Ovary (tissue), 9 donors: ENCODE data around the gene DBNDD2. TPM values are rescaled to one million over a fixed set of nuclear protein-coding genes. Genes with fewer than 3 reads are reported as not detected.

Experiments used
- DNase-seq, 5 donors: peaks; one replicate each; pipeline ENCODE4 v3.0.0-alpha.2; 2019 to 2020
- H3K27ac ChIP-seq, 2 donors: fragments of 200-600 bp; one replicate each; pipeline versions ENCODE4 v1.5.1 to v1.8.0; 2019 to 2022
- H3K27me3 ChIP-seq: fragments of 200-600 bp; one replicate; pipeline ENCODE4 v1.8.0; 2022
- H3K36me3 ChIP-seq: fragments of 200-600 bp; sonication (generic); one replicate; pipeline ENCODE4 v1.5.1; 2019
- H3K4me1 ChIP-seq: one replicate; pipeline ENCODE4 v1.8.1; 2013; ENCODE audit warnings: mild to moderate bottlenecking, moderate library complexity; ENCODE audit not compliant: insufficient read depth
- H3K4me3 ChIP-seq: fragments of 200-600 bp; sonication (generic); one replicate; pipeline ENCODE4 v1.5.1; 2017
- H3K9me3 ChIP-seq, 2 donors: fragments of 200-600 bp in 1 of 2; sonication (generic) in 1 of 2; one replicate each; pipeline versions ENCODE4 v1.5.1 to v1.8.1; 2013 to 2019; ENCODE audit warnings: mild to moderate bottlenecking in 1 of 2, moderate library complexity in 1 of 2
- CTCF ChIP-seq, 3 donors: fragments of 450-650 bp in 2 of 3; fragments of 200-600 bp in 1 of 3; IDR thresholded peaks; one replicate each; pipeline versions ENCODE4 v1.5.1 to v1.8.0; 2016 to 2022; ENCODE audit warnings: antibody characterized with exemption in 3 of 3, mild to moderate bottlenecking in 1 of 3
- EP300 ChIP-seq: sonication (generic); formaldehyde crosslinking; IDR thresholded peaks from one replicate; pipeline ENCODE4 v1.6.1; 2017; ENCODE audit warnings: antibody characterized with exemption
- POLR2A ChIP-seq: fragments of 450-650 bp; IDR thresholded peaks from one replicate; pipeline ENCODE4 v1.6.1; 2017; ENCODE audit warnings: antibody characterized with exemption, mild to moderate bottlenecking, moderate library complexity
- WGBS, 3 donors: extraction: QIAGEN DNeasy Blood & Tissue Kit in 1 of 3; methylation state at CpG; one replicate each; pipeline versions ENCODE4 v1.1.5 to v1.1.7; 2013 to 2017; 5-methylcytosine and 5-hydroxymethylcytosine counted together
- intact Hi-C, 4 donors: fragments of 100-400 bp; cut with DNase I; formaldehyde crosslinking; loops; one replicate each; pipeline versions ENCODE4 v1.11.0 to v1.15.1; 2022 to 2023
- polyA plus RNA-seq, 2 donors: library from polyadenylated mRNA; stranded (reverse); fragments of 200-250 nt in 1 of 2; fragments of 350-450 nt in 1 of 2; fragmentation: Illumina TruSeq in 1 of 2; extraction: RNeasy Lipid Tissue Mini Kit (QIAGEN cat#74804) in 1 of 2; gene quantifications; one replicate each; pipeline ENCODE4 v1.2.3, GENCODE V29; 2013 to 2014
- total RNA-seq, 7 donors: library from RNA; depleted of rRNA in 2 of 7; stranded (reverse); fragments of >200 nt in 2 of 7; fragmentation: NEBNext Ultra II Directional in 3 of 7; extraction: Animal tissue kit (Norgen Biotek cat#: 25700) in 3 of 7; gene quantifications; one replicate each; pipeline versions ENCODE4 v1.1.0 to v1.2.4, GENCODE V29; 2016 to 2023
- donor health status: DM: no; HTN: no; CAD: no; lungs with moderate emphysema.
- donor health status: DM: no; HTN: no; CAD: no.
- donor health status: Bipolar disorder and iron deficiency.
- donor health status: DM: yes; HTN: yes; CAD: no.
- donor health status: DM: no; HTN: no; CAD: no.
- donor health status: DM: yes; HTN: yes; CAD: no.

DBNDD2 gene
- total and polyA plus RNA-seq, 9 donors: 18.4 to 63.2 (median 32.0) TPM

DNA sequence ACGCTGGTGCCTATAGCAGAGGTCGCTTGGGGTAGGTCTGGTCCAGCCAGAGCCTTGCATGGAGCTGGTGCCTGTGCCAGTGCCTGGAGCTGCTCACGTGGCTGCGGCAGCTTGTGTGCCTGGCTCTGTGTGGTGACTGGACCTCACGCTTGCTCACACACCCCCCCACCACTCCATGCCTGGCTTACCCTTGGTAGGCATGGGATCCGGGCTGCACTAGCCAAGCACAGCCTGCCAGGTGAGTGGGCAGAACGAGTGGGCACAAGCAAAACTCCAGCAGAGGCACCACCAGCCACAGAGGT, 13.0 kb upstream of the DBNDD2 start:
- no peak for DNase-seq
- Histone ChIP-seq H3K27me3 (no peaks in the 10 kb centered on the region), H3K36me3 (no peaks in the 10 kb centered on the region), H3K4me3 (no peak overlapping the region), H3K27ac (no peak overlapping the region), H3K4me1 (no peaks in the 10 kb centered on the region), H3K9me3 (no peaks in the 10 kb centered on the region)
- WGBS, 3 donors: 84 to 91% (median 90%) methylated on average over 7 of the region's 7 CpGs
- TF ChIP-seq CTCF (IDR thresholded peaks at IDR 0.05) (no peak), POLR2A (no peak), EP300 (no peak)
- intact Hi-C loops: no loop called here

DNA sequence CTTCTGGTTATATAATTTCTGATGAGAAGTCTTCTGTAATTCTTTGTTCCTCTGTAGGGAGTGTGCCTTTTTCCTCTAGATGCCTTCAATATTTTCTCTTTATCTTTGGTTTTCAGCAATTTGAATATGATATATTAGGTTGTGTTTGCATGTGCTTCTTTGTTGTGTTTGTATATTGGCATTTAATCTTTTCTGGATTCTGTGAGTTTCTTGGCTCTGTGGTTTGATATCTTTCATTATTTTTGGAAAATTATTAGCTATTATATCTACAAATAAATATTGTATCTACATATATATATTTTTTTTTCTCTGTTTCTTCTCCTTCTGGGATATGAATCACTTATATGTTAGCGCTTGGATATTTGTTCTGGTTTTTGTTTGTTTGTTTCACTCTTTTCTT, 9.1 kb upstream of the DBNDD2 start:
- DNase-seq: no peak
- no peaks in the 10 kb centered on the region for H3K4me1 ChIP-seq
- no peak overlapping the region for H3K27ac ChIP-seq
- no peak for TF ChIP-seq CTCF (IDR thresholded peaks at IDR 0.05)
- no peaks in the 10 kb centered on the region for H3K27me3 ChIP-seq
- no peaks in the 10 kb centered on the region for H3K36me3 ChIP-seq
- no peak overlapping the region for H3K4me3 ChIP-seq
- H3K9me3 ChIP-seq: peaks cover 0 to 5% of the 10 kb centered on the region in 2 donors
- intact Hi-C loops: no loop called here
- 95 to 100% (median 100%) methylated on average over 1 of the region's 1 CpG for WGBS, 3 donors

GRCh38 chr20:45400346-45401031, 7.6 kb upstream of the DBNDD2 start:
- H3K4me3 ChIP-seq: no peak overlapping the region
- DNase-seq: no peak
- no peak overlapping the region for H3K27ac ChIP-seq
- no peaks in the 10 kb centered on the region for H3K36me3 ChIP-seq
- WGBS, 3 donors: 94 to 97% (median 94%) methylated on average over 6 of the region's 6 CpGs
- no peak for TF ChIP-seq CTCF (IDR thresholded peaks at IDR 0.05)
- H3K9me3 ChIP-seq: peaks cover 0 to 5% of the 10 kb centered on the region in 2 donors
- no peaks in the 10 kb centered on the region for H3K4me1 ChIP-seq
- intact Hi-C loops: no loop called here
- no peaks in the 10 kb centered on the region for H3K27me3 ChIP-seq

GRCh38 chr20:45402946-45403345, 5.1 kb upstream of the DBNDD2 start:
- TF ChIP-seq EP300 (no peak), POLR2A (no peak), CTCF (IDR thresholded peaks at IDR 0.05) (no peak)
- Histone ChIP-seq H3K4me3 (no peak overlapping the region), H3K9me3 (peaks cover 0 to 5% of the 10 kb centered on the region in 2 donors), H3K27ac (no peak overlapping the region), H3K4me1 (peaks cover 3% of the 10 kb centered on the region), H3K36me3 (no peaks in the 10 kb centered on the region), H3K27me3 (no peaks in the 10 kb centered on the region)
- no peak for DNase-seq
- intact Hi-C loops: no loop called here
- 80 to 87% (median 85%) methylated on average over 1 of the region's 1 CpG for WGBS, 3 donors
